NCI-H82 treated with DMSO at 0.1 percent for 48 hours (cell line): ENCODE measurements around the gene C19orf53.
"Not testable (repeated sequence)": the region's sequence is repeated elsewhere in the genome, so short reads cannot be mapped to it uniquely, and the experiment has no call there.

ENCODE experiments used
- DNase-seq: peaks from one replicate; lab custom pipeline; 2025; ENCODE audit not compliant: unreplicated experiment; lab: John Stamatoyannopoulos, UW

C19orf53 gene

DNA sequence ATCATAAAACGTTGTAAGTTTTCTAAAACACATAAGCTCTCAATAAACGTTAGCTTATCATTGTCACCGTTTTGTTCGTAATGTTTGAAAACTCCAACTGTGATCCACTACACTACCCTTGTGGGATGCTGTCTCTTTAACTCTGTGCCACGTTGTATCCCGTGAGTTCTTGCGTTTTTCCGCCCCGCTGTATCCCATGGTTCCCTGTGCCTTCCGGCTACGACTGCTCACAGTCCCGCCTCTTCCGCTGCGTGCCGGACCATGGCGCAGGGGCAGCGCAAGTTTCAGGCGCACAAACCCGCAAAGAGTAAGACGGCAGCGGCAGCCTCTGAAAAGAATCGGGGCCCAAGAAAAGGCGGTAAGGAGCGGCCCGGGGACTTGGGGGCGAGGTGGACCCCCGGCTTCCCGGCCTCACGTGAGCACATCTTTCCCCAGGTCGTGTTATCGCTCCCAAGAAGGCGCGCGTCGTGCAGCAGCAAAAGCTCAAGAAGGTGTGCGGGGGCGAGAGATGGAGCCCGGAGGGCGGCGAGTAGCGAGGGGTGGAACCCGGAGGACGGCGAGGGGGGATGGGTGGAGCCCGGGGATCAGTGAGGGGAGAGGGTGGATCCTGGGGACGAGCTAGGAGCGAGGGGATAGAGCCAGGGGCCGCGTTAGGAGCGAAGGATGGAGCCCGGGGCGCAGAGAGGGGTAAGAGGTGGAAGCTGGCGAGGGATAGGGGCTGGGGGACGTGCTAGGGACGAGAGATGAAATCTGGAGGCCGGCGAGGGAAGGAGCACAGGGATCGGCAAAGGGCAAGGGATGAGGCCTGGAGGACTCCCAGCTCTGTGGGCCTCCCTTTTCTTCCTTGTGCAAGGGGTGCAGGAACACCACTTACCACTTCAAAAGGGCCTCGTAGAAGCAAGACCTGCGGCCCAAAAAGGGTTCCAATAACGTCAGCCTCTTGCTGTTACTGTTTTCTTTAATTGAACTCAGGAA, at the start of gene C19orf53:
TSS of gene C19orf53 (plus strand) at position 240 of the 975 bp plus-strand sequence. CDS start at position 262, 22 bp downstream.
- DNase-seq = peak; percentile 86

DNA sequence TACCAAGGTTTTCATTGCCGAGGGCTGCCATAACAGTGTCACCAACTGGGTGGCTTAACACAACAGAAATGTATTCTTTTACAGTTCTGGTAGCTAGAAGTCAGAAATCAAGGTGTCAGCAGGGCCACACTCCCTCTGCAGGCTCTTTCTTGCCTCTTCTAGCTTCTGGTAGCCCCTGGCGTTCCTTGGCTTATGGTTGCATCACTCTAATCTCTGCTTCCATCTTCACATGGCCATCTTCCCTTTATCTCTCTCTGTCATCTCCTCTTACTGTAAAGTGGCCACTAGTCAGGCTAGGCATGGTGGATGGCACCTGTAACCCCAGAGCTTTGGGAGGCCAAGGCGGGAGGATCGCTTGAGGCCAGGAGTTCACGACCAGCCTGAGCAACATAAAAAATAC, 47.9 kb upstream of the C19orf53 start:
- DNase-seq = no peak

DNA sequence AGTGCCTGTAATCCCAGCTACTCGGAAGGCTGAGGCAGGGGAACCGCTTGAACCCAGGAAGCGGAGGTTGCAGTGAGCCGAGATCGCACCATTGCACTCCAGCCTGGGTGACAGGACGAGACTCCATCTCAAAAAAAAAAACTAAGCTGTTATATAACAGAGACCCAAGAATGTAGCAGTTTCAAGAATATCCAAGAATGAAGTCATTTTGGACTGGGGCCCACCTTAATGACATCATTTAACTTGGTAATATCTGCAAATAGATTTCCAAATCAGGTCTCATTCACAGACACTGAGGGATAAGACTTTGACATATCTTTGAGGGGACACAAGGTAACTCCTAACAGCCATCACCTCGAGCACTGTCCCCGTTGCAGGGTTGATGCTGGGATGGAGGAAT, 46.5 kb upstream of the C19orf53 start:
- no peak for DNase-seq

DNA sequence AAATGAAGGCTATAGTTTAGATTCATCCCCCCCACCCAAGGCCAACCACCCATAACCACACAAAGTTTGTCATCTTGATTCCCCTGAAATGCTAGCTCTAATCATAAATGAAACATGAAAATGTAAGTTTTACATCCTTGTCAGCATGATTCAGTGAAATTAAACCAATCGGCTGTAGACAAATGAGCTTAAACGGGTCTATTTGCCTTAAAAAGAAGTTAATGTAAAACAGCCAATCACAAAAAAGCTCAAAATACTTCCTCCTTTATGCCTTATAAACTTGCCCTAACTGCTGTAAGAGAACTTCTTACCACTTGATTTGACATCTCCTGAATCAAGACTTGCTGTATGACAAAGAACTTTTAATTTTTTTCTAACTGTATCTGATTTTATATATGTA, 44.4 kb upstream of the C19orf53 start:
- DNase-seq = no peak

DNA sequence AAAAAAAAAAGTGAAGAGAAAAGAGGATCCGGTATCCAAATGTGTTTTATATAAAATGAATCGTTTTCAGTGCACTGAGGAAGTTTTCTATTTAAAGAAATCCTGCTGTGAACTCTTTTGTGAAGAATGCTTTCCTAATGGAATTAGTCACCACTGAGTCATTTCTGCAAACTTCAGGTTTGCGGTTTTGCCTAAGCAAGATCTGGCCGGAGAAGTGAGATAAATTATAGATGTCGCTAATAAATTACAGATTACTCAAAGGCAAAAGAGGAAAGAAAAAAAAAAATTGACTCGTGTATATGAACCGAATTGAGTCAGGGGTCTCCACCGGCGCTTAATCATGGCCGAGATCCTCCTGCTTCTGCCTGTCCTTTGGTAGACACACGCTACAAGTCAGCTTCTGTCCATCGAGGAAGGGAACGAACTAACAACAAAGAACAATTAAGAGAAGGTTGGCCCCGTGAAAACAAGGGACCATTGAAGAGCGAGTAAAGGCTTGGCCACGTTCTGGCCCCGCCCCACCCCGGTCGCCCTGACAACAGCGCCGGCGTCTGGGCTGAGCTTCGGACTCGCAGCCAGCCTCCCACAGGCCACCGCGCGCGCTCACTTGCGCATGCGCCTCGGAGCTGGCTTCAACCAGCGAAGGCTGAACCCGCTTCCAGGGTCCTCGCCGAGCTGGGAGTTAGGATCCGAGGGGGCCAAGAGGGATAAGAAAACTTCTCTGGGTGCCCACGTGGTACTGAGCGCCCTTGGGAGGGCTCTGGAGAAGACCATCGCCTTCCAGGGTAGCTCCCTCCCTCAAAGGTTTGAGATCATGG, 42.9 kb upstream of the C19orf53 start:
- DNase-seq = peak; percentile 86

DNA sequence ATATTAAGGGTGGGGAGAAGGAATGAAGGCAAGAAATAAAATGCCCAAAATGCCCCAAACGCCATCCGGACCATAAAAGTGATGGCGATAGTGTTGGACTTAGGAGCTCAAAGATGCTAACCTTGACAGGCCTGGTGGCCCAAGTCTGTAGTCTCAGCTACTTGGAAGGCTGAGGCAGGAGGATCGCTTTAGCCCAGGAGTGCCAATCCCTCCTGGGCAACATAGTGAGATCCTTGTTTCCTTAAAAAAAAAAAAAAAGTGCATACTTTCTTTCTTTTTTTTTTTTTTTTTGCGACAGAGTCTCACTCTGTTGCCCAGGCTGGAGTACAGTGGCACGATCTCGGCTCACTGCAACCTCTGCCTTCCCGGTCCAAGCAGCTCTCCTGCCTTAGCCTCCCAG, 41.9 kb upstream of the C19orf53 start:
- DNase-seq = no peak

DNA sequence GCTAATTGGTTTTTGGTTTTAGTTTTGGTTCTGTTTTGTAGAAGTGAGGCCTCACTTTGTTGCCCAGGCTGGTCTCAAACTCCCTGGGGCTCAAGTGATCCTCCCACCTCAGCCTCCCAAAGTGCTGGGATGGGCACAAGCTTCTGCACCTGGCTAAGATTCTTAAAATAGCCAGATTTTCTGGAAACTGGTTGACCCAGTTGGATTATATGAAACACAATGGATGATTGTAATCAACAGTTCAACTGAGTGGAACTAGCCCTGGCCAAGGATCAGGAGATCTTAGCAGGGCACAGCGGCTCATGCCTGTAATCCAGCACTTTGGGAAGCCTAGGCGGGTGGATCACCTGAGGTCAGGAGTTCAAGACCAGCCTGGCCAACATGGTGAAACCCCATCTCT, 39.5 kb upstream of the C19orf53 start:
- DNase-seq = no peak

DNA sequence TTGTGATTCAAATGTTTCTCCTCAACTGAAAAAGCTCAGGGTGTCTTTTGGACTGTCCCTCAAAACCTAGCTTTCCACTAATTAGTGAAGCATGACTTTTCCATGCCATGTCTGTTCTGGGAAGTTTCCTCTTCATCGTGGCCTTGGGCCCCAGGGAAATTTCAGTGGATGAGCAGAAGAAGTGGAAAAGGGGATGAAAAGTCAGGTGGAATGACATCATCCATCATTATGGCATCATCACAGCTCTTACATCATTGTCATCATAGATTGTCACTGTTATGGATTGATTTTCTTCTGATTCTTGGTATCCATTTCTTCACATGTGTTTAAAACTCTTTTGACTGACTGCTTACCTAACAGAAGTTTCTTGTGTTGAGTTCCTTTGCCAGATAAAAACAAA, 36.2 kb upstream of the C19orf53 start:
- DNase-seq = no peak

DNA sequence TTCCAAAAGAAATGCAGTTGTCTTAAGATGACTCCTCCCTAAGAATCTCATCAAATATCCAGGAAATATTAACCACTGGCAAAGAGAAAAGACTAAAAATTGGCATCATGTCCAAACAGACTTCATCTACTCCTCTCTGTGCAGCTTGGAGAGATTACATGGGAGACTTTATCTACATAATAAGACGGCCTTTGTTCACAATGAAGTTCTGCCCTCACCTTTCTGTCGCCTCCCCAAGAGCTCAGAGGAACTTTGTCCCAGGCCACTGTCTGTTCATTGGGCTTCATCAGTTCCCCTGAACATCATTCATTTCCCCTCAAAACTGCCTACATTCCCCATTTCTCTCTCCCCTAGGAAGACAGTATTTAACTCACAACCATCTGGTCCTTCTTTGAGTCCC, 32.4 kb upstream of the C19orf53 start:
- DNase-seq = no peak

DNA sequence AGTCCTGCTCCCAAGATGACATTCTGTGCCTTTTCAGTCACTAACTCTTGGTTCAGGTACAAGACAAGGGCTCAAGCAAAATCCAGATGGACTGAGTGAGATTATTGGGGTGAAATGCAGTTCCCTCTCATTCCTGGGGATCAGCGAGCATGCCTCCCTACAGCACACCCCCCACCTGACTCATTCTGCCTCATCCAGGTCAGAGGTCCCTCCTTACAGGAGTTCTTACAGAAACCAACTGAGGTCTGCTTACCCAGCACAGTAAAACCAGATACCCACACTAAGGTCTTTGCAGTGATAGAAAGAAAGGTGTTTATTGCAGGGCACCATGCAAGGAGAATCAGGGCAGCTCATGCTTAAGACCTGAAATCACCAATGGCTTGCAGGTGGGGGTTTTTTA, 31.5 kb upstream of the C19orf53 start:
- DNase-seq = no peak

DNA sequence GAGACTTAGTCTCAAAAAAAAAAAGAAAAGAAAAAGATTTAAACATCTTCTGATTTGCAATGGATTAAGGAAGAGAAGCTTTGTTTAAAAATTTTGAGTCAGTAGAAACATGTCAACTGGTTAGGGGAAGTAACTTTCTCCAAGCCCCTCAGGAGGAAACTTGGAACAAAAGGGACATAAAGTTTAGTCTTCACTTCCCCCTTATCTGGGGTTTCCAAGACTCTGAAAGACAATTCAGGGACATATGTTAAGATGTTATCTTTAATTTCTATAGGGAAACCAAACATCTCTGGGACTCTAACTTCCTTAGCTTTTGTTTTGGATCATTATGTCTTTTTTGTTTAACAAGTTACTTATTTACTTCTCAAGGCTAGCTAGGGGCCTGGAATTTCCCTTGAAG, 30.1 kb upstream of the C19orf53 start:
- no peak for DNase-seq

DNA sequence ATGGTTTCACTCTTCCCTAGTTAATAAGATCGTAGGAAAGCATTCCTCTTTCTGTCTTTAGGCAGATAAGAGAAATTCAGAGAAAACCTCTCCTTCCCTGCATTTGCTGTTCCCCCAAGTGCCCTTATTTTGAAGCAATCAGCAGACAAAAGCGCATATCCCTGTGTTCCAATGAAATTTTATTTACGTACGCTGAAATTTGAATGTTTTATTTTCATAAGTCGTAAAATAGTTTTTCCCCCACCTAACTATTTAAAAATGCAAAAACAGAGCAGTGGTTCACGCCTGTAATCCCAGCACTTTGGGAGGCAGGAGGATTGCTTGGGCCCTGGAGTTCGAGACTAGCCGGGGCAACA, 27.2 kb upstream of the C19orf53 start:
- DNase-seq = no peak

DNA sequence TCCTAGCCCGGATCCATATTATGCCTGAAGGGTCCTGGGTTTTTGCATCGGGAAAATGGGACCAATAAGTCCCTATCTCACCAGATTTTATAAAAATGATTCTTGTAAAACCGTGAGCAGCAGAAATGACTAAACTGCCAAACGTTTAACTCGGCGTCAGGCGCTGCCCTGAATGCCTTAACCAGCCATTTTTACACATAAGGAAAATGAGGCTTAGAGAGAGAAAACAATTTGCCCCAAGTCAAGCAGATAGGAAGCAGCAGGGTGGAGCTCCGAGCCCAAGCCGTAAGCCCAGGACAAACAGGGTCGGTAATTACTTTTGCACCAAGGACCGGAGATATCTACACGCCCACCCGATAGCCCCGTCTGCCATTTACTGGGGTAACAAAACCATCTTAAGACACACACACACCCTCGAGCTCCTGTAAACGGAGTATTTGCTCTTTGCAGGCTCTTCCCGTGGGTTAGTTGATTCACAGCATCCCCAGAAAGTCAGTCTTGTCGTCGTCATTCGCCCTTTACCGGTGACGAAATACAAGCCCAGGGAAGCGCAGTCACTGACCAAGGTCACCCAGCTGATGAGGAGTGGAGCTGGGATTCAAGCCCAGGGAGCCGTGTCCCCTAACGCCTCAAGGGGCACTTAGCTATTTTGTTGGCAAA, 26.0 kb upstream of the C19orf53 start:
- DNase-seq = no peak

DNA sequence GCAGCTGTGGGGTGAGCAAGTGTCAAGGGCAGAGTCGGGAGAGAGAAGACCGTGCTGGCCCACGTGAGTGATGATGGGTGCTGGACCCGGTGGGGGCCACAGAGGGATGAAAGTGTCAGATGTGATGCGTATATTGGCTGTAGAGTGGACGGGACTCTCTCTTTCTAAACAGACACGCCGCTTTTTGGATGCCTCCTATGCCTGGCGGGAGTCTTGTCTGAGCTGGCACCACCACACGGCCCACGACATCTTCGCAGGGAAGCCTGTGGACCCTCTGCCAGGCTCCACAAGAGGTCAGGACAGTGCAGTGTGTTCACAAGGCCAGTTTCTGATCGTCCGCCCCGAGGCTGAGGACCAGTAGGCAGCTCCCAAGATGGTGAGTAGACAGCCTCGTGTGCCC, 22.8 kb upstream of the C19orf53 start:
- no peak for DNase-seq

DNA sequence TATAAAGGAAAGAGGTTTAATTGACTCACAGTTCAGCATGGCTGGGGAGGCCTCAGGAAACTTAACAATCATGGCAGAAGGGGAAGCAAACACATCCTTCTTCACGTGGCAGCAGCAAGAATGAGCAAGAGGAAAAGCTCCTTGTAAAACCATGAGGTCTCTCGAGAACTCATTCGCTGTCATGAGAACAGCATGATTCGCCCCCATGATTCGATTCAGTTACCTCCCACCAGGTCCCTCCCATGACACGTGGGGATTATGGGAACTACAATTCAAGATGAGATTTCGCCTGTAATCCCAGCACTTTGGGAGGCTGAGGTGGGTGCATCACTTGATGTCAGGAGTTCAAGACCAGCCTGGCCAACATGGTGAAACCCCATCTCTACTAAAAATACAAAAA, 20.6 kb upstream of the C19orf53 start:
- not testable (repeated sequence) for DNase-seq

DNA sequence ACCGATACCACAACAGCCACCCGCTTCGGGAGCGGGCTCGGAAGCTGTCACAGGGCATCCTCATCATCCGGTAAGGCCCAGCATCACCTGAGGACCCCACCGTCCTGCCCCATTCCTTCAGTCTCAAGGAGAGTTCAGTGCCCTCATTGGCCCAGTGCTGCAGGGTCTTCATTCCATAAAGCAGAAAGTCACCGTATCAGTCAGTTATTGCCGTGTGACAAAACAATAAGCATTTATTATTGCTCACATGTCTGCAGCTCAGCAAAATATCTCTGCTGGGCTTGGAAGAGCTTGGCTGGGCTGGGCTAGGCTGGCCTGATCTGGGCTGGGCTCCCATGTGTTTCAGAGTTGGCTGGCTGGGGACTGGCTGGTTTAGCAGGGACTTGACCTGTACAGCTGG, 18.0 kb upstream of the C19orf53 start:
- DNase-seq = no peak

DNA sequence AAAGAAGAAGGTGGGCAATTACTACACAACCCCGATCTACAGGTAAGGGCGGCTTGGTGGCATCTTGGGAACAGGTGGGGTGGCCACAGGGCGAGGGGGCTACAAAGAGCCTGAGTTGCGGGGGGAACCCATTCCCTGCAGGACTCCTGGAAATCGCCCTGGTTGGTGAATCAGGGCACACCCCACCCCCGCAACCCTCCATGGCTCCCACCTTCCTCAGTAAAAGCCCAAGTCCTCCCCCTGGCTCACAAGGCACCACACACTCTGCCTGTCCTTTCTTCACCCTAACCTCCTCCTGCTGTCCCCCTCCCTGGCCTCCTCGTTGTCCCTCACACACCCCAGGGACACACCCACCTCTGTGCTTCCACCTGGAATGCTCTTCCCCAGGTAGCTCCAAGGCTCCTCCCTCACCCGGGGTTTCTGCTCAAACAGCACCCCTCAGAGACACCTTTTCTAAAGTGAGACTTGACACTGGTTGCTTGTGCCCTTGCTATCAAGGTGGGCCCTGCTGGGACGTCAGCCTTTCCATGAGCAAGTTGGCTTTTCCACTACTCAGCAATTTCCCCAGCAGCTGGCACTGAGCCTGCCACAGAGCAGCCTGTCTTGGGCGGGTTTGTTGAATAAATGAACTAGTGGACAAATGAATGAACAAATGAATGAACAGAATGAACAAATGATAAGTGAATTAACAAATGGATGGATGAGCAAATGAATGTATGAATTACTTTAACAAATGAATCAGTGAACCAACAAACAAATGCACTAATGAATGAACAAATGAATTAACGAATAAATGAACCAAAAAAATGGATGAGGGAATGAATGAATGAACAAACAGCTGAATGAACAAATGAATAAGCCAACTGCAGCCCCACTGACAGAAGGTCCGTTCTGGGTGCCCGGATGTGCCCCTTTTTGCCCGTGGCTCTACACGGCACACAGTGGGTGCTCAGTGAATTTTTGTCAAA, 16.2 kb upstream of the C19orf53 start:
- no peak for DNase-seq

DNA sequence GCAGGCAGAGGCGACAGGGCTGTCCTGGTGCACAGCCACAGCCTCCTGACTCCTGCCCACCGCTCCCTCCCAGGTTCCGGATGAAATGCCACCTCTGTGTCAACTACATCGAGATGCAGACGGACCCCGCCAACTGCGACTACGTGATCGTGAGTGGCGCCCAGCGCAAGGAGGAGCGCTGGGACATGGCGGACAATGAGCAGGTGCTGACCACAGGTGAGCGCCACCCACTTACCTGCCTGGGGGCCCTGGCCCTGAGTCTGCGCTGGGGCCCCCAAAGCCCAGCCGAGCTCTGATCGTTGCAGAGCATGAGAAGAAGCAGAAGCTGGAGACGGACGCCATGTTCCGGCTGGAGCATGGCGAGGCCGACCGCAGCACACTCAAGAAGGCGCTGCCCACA, 15.5 kb upstream of the C19orf53 start:
- no peak for DNase-seq

DNA sequence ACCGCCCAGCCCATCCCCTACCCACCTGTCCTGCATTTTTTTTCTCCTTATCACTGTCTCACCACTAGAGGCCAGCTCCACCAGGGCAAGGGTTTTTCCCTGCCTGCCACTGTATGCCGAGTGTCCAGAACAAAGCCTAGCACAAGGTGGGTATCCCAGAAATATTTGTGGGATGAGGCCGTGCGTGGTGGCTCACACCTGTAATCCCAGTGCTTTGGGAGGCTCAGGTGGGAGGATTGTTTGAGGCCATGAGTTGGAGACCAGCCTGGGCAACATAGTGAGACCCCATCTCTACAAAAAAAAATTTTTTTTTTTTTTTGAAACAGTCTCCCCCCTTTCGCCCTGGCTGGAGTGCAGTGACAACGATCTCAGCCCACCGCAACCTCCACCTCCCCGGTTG, 12.8 kb upstream of the C19orf53 start:
- no peak for DNase-seq

DNA sequence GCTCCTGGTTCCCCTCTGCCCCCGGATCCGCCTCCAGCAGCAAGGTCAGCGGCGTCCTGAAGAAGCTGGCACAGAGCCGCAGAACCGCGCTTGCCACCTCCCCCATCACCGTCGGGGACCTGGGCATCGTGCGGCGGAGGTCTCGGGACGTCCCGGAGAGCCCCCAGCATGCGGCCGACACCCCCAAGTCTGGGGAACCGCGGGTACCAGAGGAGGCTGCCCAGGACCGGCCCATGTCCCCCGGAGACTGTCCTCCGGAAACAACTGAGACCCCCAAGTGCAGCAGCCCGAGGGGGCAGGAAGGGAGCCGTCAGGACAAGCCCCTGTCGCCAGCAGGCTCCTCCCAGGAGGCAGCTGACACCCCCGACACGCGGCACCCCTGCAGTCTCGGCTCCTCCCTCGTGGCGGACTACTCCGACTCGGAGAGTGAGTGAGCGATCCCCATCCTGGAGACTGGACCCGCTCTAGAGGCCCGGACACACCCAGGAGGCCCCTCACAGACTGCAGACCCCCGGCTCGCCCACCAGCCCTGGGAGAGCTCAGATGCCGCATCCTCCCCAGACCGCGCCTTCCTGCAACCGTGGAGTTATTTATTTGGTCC, 11.5 kb upstream of the C19orf53 start:
- DNase-seq = no peak
